IMR-90 (cell line): ENCODE data around the gene ME3. TPM values are rescaled to one million over a fixed set of nuclear protein-coding genes. Genes with fewer than 3 reads are reported as not detected.

Source experiments
- ATAC-seq: fragments of 200-7000 bp; cut with Tn5 transposase; 2 replicates; pipeline ENCODE4 v1.9.1; 2020; ENCODE audit warnings: low read depth, mild to moderate bottlenecking, moderate library complexity
- BruUV-seq: library from RNA; stranded (reverse); fragments of 400-500 nt; replicated peaks from 2 replicates; lab custom pipeline; 2021; lab: Mats Ljungman, UMichigan
- CTCF ChIA-PET: fragments of 300-600 bp; formaldehyde crosslinking; extraction: SDS; loops from one replicate; lab custom pipeline; 2021; ENCODE audit warnings: antibody characterized with exemption; lab: Yijun Ruan, JAX
- POLR2A ChIA-PET: fragments of 300-600 bp; sonication (Branson Sonifier 250); formaldehyde crosslinking; loops from one replicate; lab custom pipeline; 2022; ENCODE audit warnings: antibody characterized with exemption; ENCODE audit not compliant: unreplicated experiment; lab: Charles Lee
- DNase-seq: peaks from one replicate; pipeline ENCODE4 v3.0.0; 2013
- H2AFZ ChIP-seq: replicated peaks from 2 replicates; pipeline ENCODE3; 2013; ENCODE audit warnings: low read length, mild to moderate bottlenecking; ENCODE audit not compliant: poor library complexity
- H2AK5ac ChIP-seq: 2 replicates; pipeline ENCODE4 v1.6.1; 2013; ENCODE audit warnings: low read depth, low read length, inconsistent platforms
- H2AK9ac ChIP-seq: replicated peaks from 2 replicates; pipeline ENCODE3; 2013; ENCODE audit warnings: mild to moderate bottlenecking, low read depth, low read length, moderate library complexity; ENCODE audit not compliant: poor library complexity
- H2BK120ac ChIP-seq: 2 replicates; pipeline ENCODE4 v1.6.1; 2013; ENCODE audit warnings: low read depth, low read length, inconsistent platforms
- H2BK15ac ChIP-seq: 3 replicates; pipeline ENCODE4 v1.6.1; 2013; ENCODE audit warnings: low read depth, low read length, inconsistent platforms
- H2BK20ac ChIP-seq: 2 replicates; pipeline ENCODE4 v1.6.1; 2013; ENCODE audit warnings: low read depth, mild to moderate bottlenecking, inconsistent platforms, low read length, moderate library complexity
- H2BK5ac ChIP-seq: 2 replicates; pipeline ENCODE4 v1.6.1; 2013; ENCODE audit warnings: mild to moderate bottlenecking, low read depth, low read length, inconsistent platforms; ENCODE audit not compliant: poor library complexity, severe bottlenecking
- H3K14ac ChIP-seq: replicated peaks from 2 replicates; pipeline ENCODE4 v1.6.1; 2013; ENCODE audit warnings: low read depth, low read length, inconsistent platforms
- H3K18ac ChIP-seq: 2 replicates; pipeline ENCODE4 v1.6.1; 2013; ENCODE audit warnings: low read depth, low read length, control low read depth
- H3K23ac ChIP-seq: 2 replicates; pipeline ENCODE4 v1.6.1; 2013; ENCODE audit warnings: low read depth, low read length, inconsistent platforms
- H3K27ac ChIP-seq: 2 replicates; pipeline ENCODE4 v1.5.1; 2013; ENCODE audit warnings: mild to moderate bottlenecking, control low read depth, low read length; ENCODE audit not compliant: insufficient read depth
- H3K27me3 ChIP-seq: 2 replicates; pipeline ENCODE4 v1.6.1; 2013; ENCODE audit warnings: low read length; ENCODE audit not compliant: control insufficient read depth, insufficient read depth
- H3K36me3 ChIP-seq: 2 replicates; pipeline ENCODE4 v1.6.1; 2013; ENCODE audit warnings: low read length, mixed read lengths; ENCODE audit not compliant: control insufficient read depth, insufficient read depth
- H3K4ac ChIP-seq: 2 replicates; pipeline ENCODE4 v1.6.1; 2013; ENCODE audit warnings: low read depth, low read length, inconsistent platforms
- H3K4me1 ChIP-seq: 2 replicates; pipeline ENCODE4 v1.6.1; 2013; ENCODE audit warnings: low read length, mixed read lengths; ENCODE audit not compliant: control insufficient read depth, insufficient read depth
- H3K4me2 ChIP-seq: 2 replicates; pipeline ENCODE4 v1.6.1; 2013; ENCODE audit warnings: low read depth, mild to moderate bottlenecking, control low read depth, low read length, moderate library complexity
- H3K4me3 ChIP-seq: 2 replicates; pipeline ENCODE4 v1.5.1; 2013; ENCODE audit warnings: low read depth, mild to moderate bottlenecking, control low read depth, low read length, moderate library complexity; ENCODE audit not compliant: insufficient read depth
- H3K56ac ChIP-seq: 2 replicates; pipeline ENCODE4 v1.6.1; 2013; ENCODE audit warnings: low read length, inconsistent platforms; ENCODE audit not compliant: insufficient read depth; ENCODE audit errors: extremely low read depth
- H3K79me1 ChIP-seq, 2 experiments: 2 replicates each; pipeline ENCODE4 v1.6.1; 2013; ENCODE audit warnings: low read length in 2 of 2, inconsistent platforms in 1 of 2, low read depth in 1 of 2
- H3K9ac ChIP-seq: 2 replicates; pipeline ENCODE4 v1.6.1; 2013; ENCODE audit warnings: low read depth, low read length, control low read depth
- H3K9me1 ChIP-seq: 2 replicates; pipeline ENCODE4 v1.6.1; 2013; ENCODE audit warnings: low read length, inconsistent platforms; ENCODE audit not compliant: insufficient read depth
- H3K9me3 ChIP-seq: 2 replicates; pipeline ENCODE4 v1.6.1; 2013; ENCODE audit warnings: low read length; ENCODE audit not compliant: control insufficient read depth, insufficient read depth
- H4K20me1 ChIP-seq: 2 replicates; pipeline ENCODE4 v1.6.1; 2013; ENCODE audit warnings: low read length, inconsistent platforms; ENCODE audit not compliant: insufficient read depth
- H4K5ac ChIP-seq: 2 replicates; pipeline ENCODE4 v1.6.1; 2013; ENCODE audit warnings: mild to moderate bottlenecking, low read depth, low read length, control low read depth
- H4K8ac ChIP-seq, 2 experiments: 2 replicates each; pipeline ENCODE4 v1.6.1; 2013; ENCODE audit warnings: low read depth in 2 of 2, low read length in 2 of 2, control low read depth in 1 of 2, inconsistent platforms in 1 of 2
- H4K91ac ChIP-seq: 2 replicates; pipeline ENCODE4 v1.6.1; 2013; ENCODE audit warnings: low read depth, low read length, inconsistent platforms; ENCODE audit not compliant: insufficient read depth
- CEBPB ChIP-seq: IDR thresholded peaks from 2 replicates; pipeline ENCODE4 v1.6.1; 2012; ENCODE audit warnings: low read depth, low read length, improper control_type of control experiment
- FOS ChIP-seq: fragments of 150-350 bp; IDR thresholded peaks from 2 replicates; pipeline ENCODE4 v1.6.1; 2016; ENCODE audit warnings: low read depth, low read length
- NFE2L2 ChIP-seq: fragments of 150-350 bp; IDR thresholded peaks from 2 replicates; pipeline ENCODE4 v1.6.1; 2016; ENCODE audit warnings: low read depth, mild to moderate bottlenecking, low read length
- WGBS, 2 experiments: methylation state at CpG; one replicate each; pipeline versions ENCODE4 v1.1.5 to v1.1.7; 2013; ENCODE audit warnings: missing lambda C conversion rate in 2 of 2; ENCODE audit not compliant: insufficient read length in 1 of 2; ENCODE audit errors: extremely low coverage in 2 of 2; 5-methylcytosine and 5-hydroxymethylcytosine counted together
- dilution Hi-C: fragments of 300-500 bp; cut with HindIII; formaldehyde crosslinking; loops from one replicate; pipeline ENCODE4 v1.14.3; 2018; ENCODE audit warnings: low sequenced_read_pairs; ENCODE audit not compliant: unreplicated experiment
- in situ Hi-C: fragments of 300-500 bp; cut with MboI; formaldehyde crosslinking; loops from 3 replicates; pipeline ENCODE4 v1.14.3; 2019; ENCODE audit warnings: low sequenced_read_pairs, inconsistent platforms, mixed read lengths
- intact Hi-C: fragments of 100-400 bp; cut with micrococcal nuclease; formaldehyde crosslinking; loops from 2 replicates; pipeline ENCODE4 v1.10.0; 2022
- polyA plus RNA-seq, 3 experiments: library from polyadenylated mRNA; depleted of rRNA; stranded (reverse); fragments of >200 nt; gene quantifications; 2 replicates each; pipeline ENCODE4 v1.2.3, GENCODE V29; 2012; ENCODE audit warnings: low replicate concordance in 1 of 3
- total RNA-seq: library from RNA; depleted of rRNA; stranded (reverse); fragments of >200 nt; gene quantifications from 2 replicates; pipeline ENCODE4 v1.2.3, GENCODE V29; 2012
- TF ChIP-seq, protein P1 (sequence below): fragments of 150-350 bp; IDR thresholded peaks from 2 replicates; pipeline ENCODE4 v1.6.1; 2017; ENCODE audit warnings: mild to moderate bottlenecking, antibody characterized with exemption, low read length, low read depth
- TF ChIP-seq, protein P2 (sequence below): conservative IDR thresholded peaks from 2 replicates; pipeline ENCODE4 v1.5.1; 2012; ENCODE audit warnings: mild to moderate bottlenecking, low read depth, low read length, improper control_type of control experiment

The ME3 gene
- total and polyA plus RNA-seq, 2 of the 4 experiments (the other 2 are of a cell fraction) = 7.8 to 9.0 TPM

DNA sequence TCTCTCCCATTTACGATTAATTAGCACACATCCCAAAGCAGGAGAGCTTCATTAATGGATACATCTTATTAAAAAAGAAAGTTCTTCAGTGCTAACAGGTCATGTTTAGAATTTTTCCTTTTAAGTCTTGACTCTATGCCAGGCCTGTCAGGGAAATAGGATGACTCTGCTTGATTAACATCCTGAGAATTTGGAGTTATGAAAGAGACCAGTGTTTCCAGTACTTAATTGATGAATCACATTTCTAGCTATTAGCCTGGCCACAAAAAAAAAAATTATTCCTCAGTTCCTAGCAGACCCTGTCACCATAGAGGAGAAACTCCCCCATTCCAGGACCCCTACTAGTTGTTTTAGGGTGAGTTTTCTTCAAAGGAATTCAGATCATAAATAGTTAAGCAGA lies 23.6 kb upstream of the ME3 start:
- dilution Hi-C loops = no loop called here
- Histone ChIP-seq H3K4ac (peak overlapping the region; percentile 96), H3K18ac (peak overlapping the region; percentile 97), H2AK5ac (no peak overlapping the region), H3K9me1 (peaks cover 5% of the 10 kb centered on the region; the same call in 1 of the 2 replicates), H3K4me1 (peaks cover 16% of the 10 kb centered on the region), H4K5ac (peak overlapping the region; percentile 47; the same call in 1 of the 2 replicates), H4K20me1 (no peaks in the 10 kb centered on the region), H3K9me3 (no peaks in the 10 kb centered on the region), H2BK15ac (0 out of 3 replicates have a peak overlapping the region, but pooled peaks have one; percentile 78), H2BK5ac (peak overlapping the region; percentile 81), H3K14ac (no peak overlapping the region), H2AK9ac (no peak overlapping the region), H2BK120ac (peak overlapping the region; percentile 98), H3K36me3 (no peaks in the 10 kb centered on the region), H4K91ac (peak overlapping the region; percentile 90; the same call in 1 of the 2 replicates), H3K4me2 (peak overlapping the region; percentile 21; the same call in 1 of the 2 replicates), H3K9ac (no peak overlapping the region), H3K79me1 (0 out of 4 replicates have a peak, but pooled peaks cover 0 to 4% of the 10 kb centered on the region in 2 experiments), H3K23ac (peak overlapping the region; percentile 46; the same call in 1 of the 2 replicates), H3K56ac (0 out of 2 replicates have a peak overlapping the region, but pooled peaks have one; percentile 45), H3K27ac (peak overlapping the region; percentile 32; the same call in 1 of the 2 replicates), H3K4me3 (no peak overlapping the region), H3K27me3 (no peaks in the 10 kb centered on the region), H2AFZ (no peak overlapping the region), H4K8ac (peak overlapping the region; percentile 54 to 88), H2BK20ac (peak overlapping the region; percentile 99)
- no CpG with 5 or more reads among the region's 1 CpG for WGBS, 2 experiments
- ChIA-PET POLR2A (no interaction called here), CTCF (interaction anchor here (0.9 to 2.2 kb wide), 2 partner anchors 10 to 86 kb away, joined by 3 to 6 read pairs; no protein-coding TSS in a partner anchor)
- intact Hi-C loops = no loop called here
- DNase-seq (peak; percentile 92), ATAC-seq (peak; percentile 56)
- in situ Hi-C loops = no loop called here
- no TSS peak for BruUV-seq
- TF ChIP-seq CEBPB (peak; percentile 77), NFE2L2 (peak; percentile 15; the same call in 1 of the 2 replicates), FOS (peak; percentile 64; the same call in 1 of the 2 replicates)
- TF ChIP-seq, protein P1, sequence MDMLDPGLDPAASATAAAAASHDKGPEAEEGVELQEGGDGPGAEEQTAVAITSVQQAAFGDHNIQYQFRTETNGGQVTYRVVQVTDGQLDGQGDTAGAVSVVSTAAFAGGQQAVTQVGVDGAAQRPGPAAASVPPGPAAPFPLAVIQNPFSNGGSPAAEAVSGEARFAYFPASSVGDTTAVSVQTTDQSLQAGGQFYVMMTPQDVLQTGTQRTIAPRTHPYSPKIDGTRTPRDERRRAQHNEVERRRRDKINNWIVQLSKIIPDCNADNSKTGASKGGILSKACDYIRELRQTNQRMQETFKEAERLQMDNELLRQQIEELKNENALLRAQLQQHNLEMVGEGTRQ = no peak
- TF ChIP-seq, protein P2, sequence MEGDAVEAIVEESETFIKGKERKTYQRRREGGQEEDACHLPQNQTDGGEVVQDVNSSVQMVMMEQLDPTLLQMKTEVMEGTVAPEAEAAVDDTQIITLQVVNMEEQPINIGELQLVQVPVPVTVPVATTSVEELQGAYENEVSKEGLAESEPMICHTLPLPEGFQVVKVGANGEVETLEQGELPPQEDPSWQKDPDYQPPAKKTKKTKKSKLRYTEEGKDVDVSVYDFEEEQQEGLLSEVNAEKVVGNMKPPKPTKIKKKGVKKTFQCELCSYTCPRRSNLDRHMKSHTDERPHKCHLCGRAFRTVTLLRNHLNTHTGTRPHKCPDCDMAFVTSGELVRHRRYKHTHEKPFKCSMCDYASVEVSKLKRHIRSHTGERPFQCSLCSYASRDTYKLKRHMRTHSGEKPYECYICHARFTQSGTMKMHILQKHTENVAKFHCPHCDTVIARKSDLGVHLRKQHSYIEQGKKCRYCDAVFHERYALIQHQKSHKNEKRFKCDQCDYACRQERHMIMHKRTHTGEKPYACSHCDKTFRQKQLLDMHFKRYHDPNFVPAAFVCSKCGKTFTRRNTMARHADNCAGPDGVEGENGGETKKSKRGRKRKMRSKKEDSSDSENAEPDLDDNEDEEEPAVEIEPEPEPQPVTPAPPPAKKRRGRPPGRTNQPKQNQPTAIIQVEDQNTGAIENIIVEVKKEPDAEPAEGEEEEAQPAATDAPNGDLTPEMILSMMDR = no peak
